HEK293T (cell line): Measurements from ENCODE around the gene DGKQ.

Experiments used
- CTBP1 ChIP-seq: fragments of 450-650 bp; IDR thresholded peaks from 2 replicates; pipeline ENCODE4 v1.6.1; 2016; ENCODE audit warnings: borderline replicate concordance
- L3MBTL2 ChIP-seq: fragments of 450-650 bp; conservative IDR thresholded peaks from 2 replicates; pipeline ENCODE4 v1.6.1; 2016; ENCODE audit warnings: mild to moderate bottlenecking
- SP1 ChIP-seq: fragments of 450-650 bp; IDR thresholded peaks from 2 replicates; pipeline ENCODE4 v1.6.1; 2017
- SUZ12 ChIP-seq: fragments of 450-650 bp; IDR thresholded peaks from 2 replicates; pipeline ENCODE4 v1.6.1; 2016; ENCODE audit warnings: mild to moderate bottlenecking
- TARDBP ChIP-seq: fragments of 450-650 bp; IDR thresholded peaks from 2 replicates; pipeline ENCODE4 v1.6.1; 2016

DNA sequence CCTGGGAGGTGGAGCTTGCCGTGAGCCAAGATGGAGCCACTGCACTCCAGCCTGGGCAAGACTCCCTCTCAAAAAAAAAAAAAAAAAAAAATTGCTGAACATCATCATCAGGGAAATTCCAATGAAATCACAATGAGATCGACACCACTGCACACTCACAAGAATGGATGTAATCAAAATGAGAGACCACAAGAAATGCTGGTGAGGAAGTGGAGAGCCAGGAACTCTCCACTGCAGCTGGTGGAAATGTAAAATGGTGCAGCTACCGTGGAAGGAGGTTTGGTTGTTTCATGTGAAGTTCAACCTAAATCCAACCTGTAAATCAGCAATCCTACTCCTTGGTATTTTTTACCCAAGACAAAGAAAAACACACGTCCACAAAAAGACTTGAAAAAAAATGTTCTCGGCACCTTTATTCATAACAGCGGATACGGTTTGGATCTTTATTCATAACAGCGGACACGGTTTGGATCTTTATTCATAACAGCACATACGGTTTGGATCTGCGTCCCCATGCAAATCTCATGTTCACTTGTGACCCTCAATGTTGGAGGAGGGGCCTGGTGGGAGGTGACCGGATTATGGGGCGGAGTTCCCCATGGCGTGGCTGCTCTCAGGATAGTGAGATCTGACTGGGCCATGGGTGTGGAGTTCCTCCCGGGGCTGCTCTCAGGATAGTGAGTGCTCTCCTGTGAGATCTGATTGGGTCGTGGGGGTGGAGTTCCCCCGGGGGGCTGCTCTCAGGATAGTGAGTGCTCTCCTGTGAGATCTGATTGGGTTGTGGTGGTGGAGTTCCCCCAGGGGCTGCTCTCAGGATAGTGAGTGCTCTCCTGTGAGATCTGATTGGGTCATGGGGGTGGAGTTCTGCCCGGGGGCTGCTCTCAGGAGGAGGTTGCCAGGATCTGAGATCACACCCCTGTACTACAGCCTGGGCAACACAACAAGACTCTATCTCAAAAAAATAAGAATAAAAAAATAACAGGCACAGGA lies 49.0 kb downstream of the DGKQ start:
- no peak for TF ChIP-seq SP1
- TF ChIP-seq SUZ12 = no peak
- TF ChIP-seq CTBP1 = no peak
- no peak for TF ChIP-seq TARDBP
- no peak for TF ChIP-seq L3MBTL2
